ENCODE measurements around the gene FADD.
"Not testable (repeated sequence)": the region's sequence is repeated elsewhere in the genome, so short reads cannot be mapped to it uniquely, and the experiment has no call there.

The FADD gene

GRCh38 chr11:70205766-70206165, 2.7 kb downstream of the FADD start:
- DNase-seq = no peak

- DNase-seq = no peak
Observed at GRCh38 chr11:70206226-70206981, 3.3 kb downstream of the FADD start.

- DNase-seq = no peak
Observed at GRCh38 chr11:70206982-70207376, 3.9 kb downstream of the FADD start.

GRCh38 chr11:70207531-70208131, 4.5 kb downstream of the FADD start:
- DNase-seq = no peak

GRCh38 chr11:70209391-70209912, 6.4 kb downstream of the FADD start:
- no peak for DNase-seq

- no peak for DNase-seq
Observed at GRCh38 chr11:70210051-70210501, 7.0 kb downstream of the FADD start.

- DNase-seq = no peak
Observed at GRCh38 chr11:70210530-70210929, 7.4 kb downstream of the FADD start.

- peak; percentile 55 for DNase-seq
Observed at GRCh38 chr11:70212227-70212811, 9.2 kb downstream of the FADD start.

GRCh38 chr11:70217388-70217787, 14.3 kb downstream of the FADD start:
- not testable (repeated sequence) for DNase-seq

GRCh38 chr11:70218076-70218475, 15.0 kb downstream of the FADD start:
- not testable (repeated sequence) for DNase-seq

- DNase-seq = no peak
Observed at GRCh38 chr11:70220136-70220535, 17.0 kb downstream of the FADD start.

GRCh38 chr11:70220920-70221319, 17.8 kb downstream of the FADD start:
- no peak for DNase-seq

GRCh38 chr11:70225681-70226177, 22.6 kb downstream of the FADD start:
- no peak for DNase-seq

GRCh38 chr11:70226183-70226582, 23.1 kb downstream of the FADD start:
- no peak for DNase-seq

GRCh38 chr11:70226967-70227366, 23.9 kb downstream of the FADD start:
- peak; percentile 51 for DNase-seq

- no peak for DNase-seq
Observed at GRCh38 chr11:70229737-70230136, 26.6 kb downstream of the FADD start.

GRCh38 chr11:70230151-70230839, 27.2 kb downstream of the FADD start:
- DNase-seq = no peak

- DNase-seq = no peak
Observed at GRCh38 chr11:70230840-70231710, 28.0 kb downstream of the FADD start.

GRCh38 chr11:70233034-70233433, 29.9 kb downstream of the FADD start:
- no peak for DNase-seq

GRCh38 chr11:70233511-70233934, 30.4 kb downstream of the FADD start:
- peak; percentile 69 for DNase-seq

GRCh38 chr11:70233962-70234361, 30.9 kb downstream of the FADD start:
- no peak for DNase-seq

GRCh38 chr11:70240337-70240736, 37.2 kb downstream of the FADD start:
- no peak for DNase-seq

Measured in DMS53 (cell line).